Omental fat pad (tissue), 4 donors: ENCODE data around the gene LIPC. TPM values are rescaled to one million over a fixed set of nuclear protein-coding genes. Genes with fewer than 3 reads are reported as not detected.

Experiments used
- ATAC-seq: fragments of 150-250 bp; one replicate; pipeline ENCODE4 v1.9.1; 2016; ENCODE audit warnings: mild to moderate bottlenecking, moderate library complexity; ENCODE audit not compliant: low FRiP score
- DNase-seq: peaks from one replicate; pipeline ENCODE4 v3.0.0-alpha.2; 2019; ENCODE audit warnings: low spot score
- total RNA-seq, 4 donors: library from RNA; depleted of rRNA; stranded (reverse); fragments of >200 nt; gene quantifications; one replicate each; pipeline ENCODE4 v1.1.0, GENCODE V29; 2016
- TF ChIP-seq, protein P1 (sequence below), 3 donors: fragments of 450-650 bp; IDR thresholded peaks; one replicate each; pipeline ENCODE4 v1.5.1; 2016 to 2017; ENCODE audit warnings: antibody characterized with exemption in 3 of 3, mild to moderate bottlenecking in 3 of 3, moderate library complexity in 2 of 3

The LIPC gene
- total RNA-seq, 4 donors from 2014 or later: 0.46 TPM; not detected in 3

- TF ChIP-seq, protein P1, sequence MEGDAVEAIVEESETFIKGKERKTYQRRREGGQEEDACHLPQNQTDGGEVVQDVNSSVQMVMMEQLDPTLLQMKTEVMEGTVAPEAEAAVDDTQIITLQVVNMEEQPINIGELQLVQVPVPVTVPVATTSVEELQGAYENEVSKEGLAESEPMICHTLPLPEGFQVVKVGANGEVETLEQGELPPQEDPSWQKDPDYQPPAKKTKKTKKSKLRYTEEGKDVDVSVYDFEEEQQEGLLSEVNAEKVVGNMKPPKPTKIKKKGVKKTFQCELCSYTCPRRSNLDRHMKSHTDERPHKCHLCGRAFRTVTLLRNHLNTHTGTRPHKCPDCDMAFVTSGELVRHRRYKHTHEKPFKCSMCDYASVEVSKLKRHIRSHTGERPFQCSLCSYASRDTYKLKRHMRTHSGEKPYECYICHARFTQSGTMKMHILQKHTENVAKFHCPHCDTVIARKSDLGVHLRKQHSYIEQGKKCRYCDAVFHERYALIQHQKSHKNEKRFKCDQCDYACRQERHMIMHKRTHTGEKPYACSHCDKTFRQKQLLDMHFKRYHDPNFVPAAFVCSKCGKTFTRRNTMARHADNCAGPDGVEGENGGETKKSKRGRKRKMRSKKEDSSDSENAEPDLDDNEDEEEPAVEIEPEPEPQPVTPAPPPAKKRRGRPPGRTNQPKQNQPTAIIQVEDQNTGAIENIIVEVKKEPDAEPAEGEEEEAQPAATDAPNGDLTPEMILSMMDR (IDR thresholded peaks at IDR 0.05): no peak
- DNase-seq: no peak
- no peak for ATAC-seq
Measured at GRCh38 chr15:58390118-58390517, 41.7 kb upstream of the LIPC start.

DNA sequence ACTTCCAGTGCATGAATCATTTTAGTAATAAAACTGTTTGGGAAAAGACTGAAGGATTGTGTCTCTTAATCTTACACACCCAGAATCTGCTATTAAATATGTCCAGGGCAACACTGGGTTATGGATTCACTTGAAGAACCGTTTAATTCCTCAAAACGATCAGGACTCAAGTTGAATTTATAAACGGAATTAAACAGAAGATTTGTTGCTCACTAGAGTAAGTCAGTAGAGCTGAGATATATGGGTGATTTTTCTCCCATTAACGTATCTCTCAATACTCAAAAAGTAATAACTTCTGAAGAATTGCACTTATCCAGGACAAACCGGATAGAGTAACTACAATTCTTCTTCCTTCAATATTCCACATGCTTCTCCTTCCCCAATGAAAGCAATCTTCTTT is 41.1 kb upstream of the LIPC start:
- no peak for ATAC-seq
- no peak for DNase-seq
- TF ChIP-seq, protein P1 (IDR thresholded peaks at IDR 0.05): no peak

DNA sequence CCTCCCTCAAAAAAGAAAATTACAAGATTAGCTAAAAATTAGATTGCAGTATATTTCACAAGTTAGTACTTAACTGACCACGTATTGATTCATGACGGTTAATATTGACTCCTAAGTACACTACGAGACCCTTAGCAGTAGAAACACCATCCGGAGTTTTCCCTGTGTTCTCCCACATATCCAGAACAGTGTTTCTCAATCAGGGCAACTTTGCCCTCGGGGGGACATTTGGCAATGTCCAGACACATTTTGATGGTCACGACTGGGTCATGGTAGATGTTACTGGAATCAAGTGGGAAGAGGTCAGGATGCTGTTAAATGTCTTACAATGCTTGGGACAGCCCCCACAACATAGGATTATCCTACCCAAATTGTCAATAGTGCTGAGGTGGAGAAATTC is 40.7 kb upstream of the LIPC start:
- ATAC-seq (no peak), DNase-seq (no peak)
- TF ChIP-seq, protein P1 (IDR thresholded peaks at IDR 0.05): no peak

DNA sequence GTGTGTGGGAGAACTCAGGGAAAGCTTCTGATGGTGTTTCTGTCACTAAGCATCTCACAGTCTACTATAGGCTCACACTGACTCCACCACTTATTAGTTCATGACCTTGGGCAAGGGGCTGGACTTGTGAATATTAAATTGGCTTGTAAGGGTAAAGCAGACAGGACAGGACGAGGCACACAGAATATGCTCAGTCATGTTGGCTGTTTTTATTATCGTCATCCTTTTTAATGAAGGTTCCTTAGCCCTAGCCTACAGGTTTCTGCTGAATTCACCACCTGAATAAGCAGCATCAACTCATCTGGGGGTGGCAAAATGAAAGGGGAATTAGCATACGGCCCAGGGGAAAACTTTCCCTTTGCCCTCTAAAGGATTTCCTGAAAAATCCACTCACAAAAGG is 39.6 kb upstream of the LIPC start:
- no peak for ATAC-seq
- TF ChIP-seq, protein P1 (IDR thresholded peaks at IDR 0.05): no peak
- DNase-seq: no peak

DNA sequence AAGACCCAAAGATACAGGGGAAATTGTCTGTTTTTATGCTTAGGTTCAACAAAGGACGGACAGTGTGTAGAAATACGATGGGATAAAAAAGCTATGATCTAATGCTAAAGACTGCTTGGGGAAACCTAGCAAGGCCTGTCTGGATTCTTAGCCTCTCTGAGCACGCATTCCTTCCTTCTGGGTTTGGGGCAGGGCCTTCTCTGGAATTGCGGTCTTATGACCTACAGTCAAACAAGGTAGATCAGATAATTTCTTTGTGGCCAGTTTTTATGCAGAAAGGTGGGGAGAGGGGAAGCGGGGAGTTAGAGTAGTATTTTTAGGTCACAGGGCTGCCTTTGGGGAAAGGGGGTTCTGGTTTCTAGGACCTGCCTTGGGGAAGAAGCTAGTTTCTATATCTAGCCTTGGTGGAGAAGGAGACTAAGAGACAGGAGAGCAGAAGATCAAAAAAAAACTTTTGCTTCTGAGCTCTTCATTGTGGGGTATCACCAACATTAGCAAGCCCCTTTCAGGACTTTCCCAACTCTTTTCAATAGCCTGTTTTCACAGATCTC is 39.1 kb upstream of the LIPC start:
- no peak for DNase-seq
- TF ChIP-seq, protein P1 (IDR thresholded peaks at IDR 0.05): no peak
- ATAC-seq: no peak

GRCh38 chr15:58393241-58393662 is 38.5 kb upstream of the LIPC start:
- TF ChIP-seq, protein P1 (IDR thresholded peaks at IDR 0.05): no peak
- ATAC-seq (peak; percentile 50), DNase-seq (no peak)

DNA sequence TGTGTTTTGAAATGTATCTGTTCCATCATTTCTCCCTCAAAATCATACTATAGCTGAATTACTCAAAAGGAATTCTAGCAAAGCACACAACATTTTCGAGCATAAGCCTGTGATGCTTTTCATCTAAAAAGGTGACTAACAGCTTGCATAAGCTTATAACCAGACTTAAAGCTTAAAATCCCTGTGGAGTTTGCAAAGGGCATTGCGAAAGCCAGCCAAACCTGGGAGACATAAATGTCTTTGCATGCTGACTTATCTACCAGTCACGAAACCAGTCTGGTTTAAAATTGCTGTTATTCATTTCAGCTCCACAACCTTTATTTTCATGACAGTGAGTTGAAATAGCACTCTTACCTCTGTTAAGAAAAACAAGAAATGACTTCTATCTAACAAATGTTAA is 35.6 kb upstream of the LIPC start:
- TF ChIP-seq, protein P1 (IDR thresholded peaks at IDR 0.05): no peak
- peak; percentile 72 for ATAC-seq

More for the DNA sequence above, 35.6 kb upstream of the LIPC start:
- no peak for DNase-seq
